Lower leg skin (tissue), 4 donors: ENCODE measurements around the gene HARS1. TPM values are rescaled to one million over a fixed set of nuclear protein-coding genes. Genes with fewer than 3 reads are reported as not detected.

ENCODE experiments used
- DNase-seq, 2 donors: peaks; one replicate each; pipeline ENCODE4 v3.0.0-alpha.2; 2019; ENCODE audit warnings: low spot score in 2 of 2
- H3K4me3 ChIP-seq: fragments of 200-600 bp; sonication (generic); 2 replicates; pipeline ENCODE4 v1.5.1; 2017; ENCODE audit warnings: mild to moderate bottlenecking, low read depth; ENCODE audit not compliant: poor library complexity, severe bottlenecking
- POLR2A ChIP-seq, 2 donors: fragments of 450-650 bp; IDR thresholded peaks; one replicate each; pipeline ENCODE4 v1.6.1; 2016 to 2017; ENCODE audit warnings: antibody characterized with exemption in 2 of 2, mild to moderate bottlenecking in 1 of 2, moderate library complexity in 1 of 2
- WGBS, 2 donors: methylation state at CpG; one replicate each; pipeline ENCODE4 v1.1.5; 2018; 5-methylcytosine and 5-hydroxymethylcytosine counted together
- intact Hi-C: fragments of 100-400 bp; cut with DNase I; formaldehyde crosslinking; loops from one replicate; pipeline ENCODE4 v1.15.0; 2023; ENCODE audit warnings: low total_unique reads
- total RNA-seq, 4 donors: library from RNA; depleted of rRNA; stranded (reverse); fragments of >200 nt; gene quantifications; one replicate each; pipeline ENCODE4 v1.1.0, GENCODE V29; 2016
- TF ChIP-seq, protein P1 (sequence below), 3 donors: fragments of 450-650 bp; IDR thresholded peaks; one replicate each; pipeline ENCODE4 v1.5.1; 2016; ENCODE audit warnings: antibody characterized with exemption in 3 of 3, mild to moderate bottlenecking in 3 of 3, moderate library complexity in 2 of 3

The HARS1 gene
- total RNA-seq, 4 donors from 2014 or later: 71.9 to 90.6 (median 80.8) TPM

DNA sequence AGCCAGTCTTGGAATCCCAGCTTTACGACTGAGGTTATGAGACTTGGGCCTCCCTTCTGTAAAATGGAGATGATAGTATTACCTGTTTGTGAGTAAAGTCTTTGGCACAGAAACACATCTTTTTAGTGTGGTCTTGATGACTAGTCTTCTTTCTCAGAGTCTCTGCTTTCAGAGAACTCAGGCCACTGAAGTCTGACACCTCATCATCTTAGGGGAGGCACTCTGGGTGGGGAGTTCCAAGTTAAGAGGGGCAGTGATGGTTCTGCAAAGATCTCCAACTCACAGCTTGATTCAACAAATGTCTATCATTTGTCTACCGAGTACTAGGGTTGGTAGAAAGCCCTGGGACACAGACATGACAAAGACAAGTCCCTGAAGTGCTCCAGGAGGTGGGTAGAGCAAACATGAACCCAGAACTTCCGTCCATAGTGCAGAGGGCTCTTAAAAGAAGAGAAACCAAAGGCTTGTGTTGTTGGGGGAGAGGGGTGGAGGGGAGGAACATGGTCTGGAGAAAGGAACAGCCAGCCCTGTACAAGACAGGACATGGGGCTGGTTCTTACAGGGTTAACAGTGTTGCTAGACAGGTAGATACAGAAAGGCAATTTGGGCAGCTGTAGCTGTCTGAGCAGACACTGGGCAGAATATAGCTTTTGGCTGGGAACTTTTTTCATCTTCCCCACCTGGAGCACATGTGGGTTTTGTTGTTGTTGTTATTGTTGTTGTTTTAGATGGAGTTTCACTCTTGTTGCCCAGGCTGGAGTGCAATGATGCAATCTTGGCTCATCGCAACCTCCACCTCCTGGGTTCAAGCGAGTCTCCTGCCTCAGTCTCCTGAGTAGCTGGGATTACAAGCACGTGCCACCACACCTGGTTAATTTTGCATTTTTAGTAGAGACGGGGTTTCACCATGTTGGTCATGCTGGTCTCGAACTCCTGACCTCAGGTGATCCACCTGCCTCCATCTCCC, 55.6 kb downstream of the HARS1 start:
- TF ChIP-seq, protein P1, sequence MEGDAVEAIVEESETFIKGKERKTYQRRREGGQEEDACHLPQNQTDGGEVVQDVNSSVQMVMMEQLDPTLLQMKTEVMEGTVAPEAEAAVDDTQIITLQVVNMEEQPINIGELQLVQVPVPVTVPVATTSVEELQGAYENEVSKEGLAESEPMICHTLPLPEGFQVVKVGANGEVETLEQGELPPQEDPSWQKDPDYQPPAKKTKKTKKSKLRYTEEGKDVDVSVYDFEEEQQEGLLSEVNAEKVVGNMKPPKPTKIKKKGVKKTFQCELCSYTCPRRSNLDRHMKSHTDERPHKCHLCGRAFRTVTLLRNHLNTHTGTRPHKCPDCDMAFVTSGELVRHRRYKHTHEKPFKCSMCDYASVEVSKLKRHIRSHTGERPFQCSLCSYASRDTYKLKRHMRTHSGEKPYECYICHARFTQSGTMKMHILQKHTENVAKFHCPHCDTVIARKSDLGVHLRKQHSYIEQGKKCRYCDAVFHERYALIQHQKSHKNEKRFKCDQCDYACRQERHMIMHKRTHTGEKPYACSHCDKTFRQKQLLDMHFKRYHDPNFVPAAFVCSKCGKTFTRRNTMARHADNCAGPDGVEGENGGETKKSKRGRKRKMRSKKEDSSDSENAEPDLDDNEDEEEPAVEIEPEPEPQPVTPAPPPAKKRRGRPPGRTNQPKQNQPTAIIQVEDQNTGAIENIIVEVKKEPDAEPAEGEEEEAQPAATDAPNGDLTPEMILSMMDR (IDR thresholded peaks at IDR 0.05): no peak
- no peak for TF ChIP-seq POLR2A (IDR thresholded peaks at IDR 0.05)
- no peak overlapping the region for H3K4me3 ChIP-seq
- intact Hi-C loops: loop anchor here (10.0 kb wide), 2 partner anchors 71 to 271 kb away; partner anchors contain the start of genes APBB3, SLC35A4 and SLC4A9
- DNase-seq: peak in 1 of 2 donors; percentile 36
- 86 to 89% methylated on average over 8 of the region's 8 CpGs for WGBS, 2 donors

DNA sequence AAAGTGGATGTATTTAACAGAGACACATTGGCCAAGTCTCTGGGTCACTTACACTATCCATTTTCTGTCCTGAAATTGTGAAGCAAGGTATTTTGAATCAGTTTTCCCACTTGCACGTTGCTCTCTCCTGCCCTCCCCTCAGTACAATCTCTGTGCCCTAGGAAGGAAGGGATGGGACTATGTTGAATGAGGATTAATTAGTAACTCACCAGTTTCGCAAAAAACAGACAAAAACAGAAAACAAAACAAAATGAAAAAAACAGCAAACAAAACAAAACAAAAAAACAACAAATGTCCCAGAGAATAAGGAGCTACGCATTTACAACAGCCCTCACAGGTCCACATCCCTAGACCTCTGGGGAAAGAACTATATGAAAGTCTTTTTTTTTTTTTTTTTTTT, 57.1 kb downstream of the HARS1 start:
- no peak for DNase-seq
- intact Hi-C loops: loop anchor here (10.0 kb wide), 2 partner anchors 69 to 269 kb away; partner anchors contain the start of genes APBB3, SLC35A4 and SLC4A9
- WGBS, 2 donors: 47 to 65% methylated on average over 3 of the region's 3 CpGs
- TF ChIP-seq, protein P1 (IDR thresholded peaks at IDR 0.05): no peak
- no peak for TF ChIP-seq POLR2A (IDR thresholded peaks at IDR 0.05)
- no peak overlapping the region for H3K4me3 ChIP-seq

GRCh38 chr5:140633501-140633900, 57.7 kb downstream of the HARS1 start:
- no peak overlapping the region for H3K4me3 ChIP-seq
- TF ChIP-seq POLR2A (IDR thresholded peaks at IDR 0.05): no peak
- TF ChIP-seq, protein P1 (IDR thresholded peaks at IDR 0.05): no peak
- DNase-seq: no peak
- WGBS, 2 donors: 85 to 88% methylated on average over 2 of the region's 2 CpGs
- intact Hi-C loops: loop anchor here (10.0 kb wide), 2 partner anchors 69 to 269 kb away; partner anchors contain the start of genes APBB3, SLC35A4 and SLC4A9

- peak within 1 kb of the TSS; percentile 23 for H3K4me3 ChIP-seq
- DNase-seq: peak; percentile 65 to 92
- no peak for TF ChIP-seq POLR2A (IDR thresholded peaks at IDR 0.05)
- TF ChIP-seq, protein P1 (IDR thresholded peaks at IDR 0.05): no peak
- 2% methylated on average over 16 of the region's 16 CpGs for WGBS, 2 donors
- intact Hi-C loops: loop anchor here (10.0 kb wide), 2 partner anchors 68 to 268 kb away; partner anchors contain the start of genes APBB3, SLC35A4 and SLC4A9
These were observed 58.1 kb downstream of the HARS1 start, which contains the start of gene CD14 for GRCh38 chr5:140633021-140633471. CD14 (minus strand) TSS chr5:140633175; CDS start chr5:140633071, 104 bp downstream.

DNA sequence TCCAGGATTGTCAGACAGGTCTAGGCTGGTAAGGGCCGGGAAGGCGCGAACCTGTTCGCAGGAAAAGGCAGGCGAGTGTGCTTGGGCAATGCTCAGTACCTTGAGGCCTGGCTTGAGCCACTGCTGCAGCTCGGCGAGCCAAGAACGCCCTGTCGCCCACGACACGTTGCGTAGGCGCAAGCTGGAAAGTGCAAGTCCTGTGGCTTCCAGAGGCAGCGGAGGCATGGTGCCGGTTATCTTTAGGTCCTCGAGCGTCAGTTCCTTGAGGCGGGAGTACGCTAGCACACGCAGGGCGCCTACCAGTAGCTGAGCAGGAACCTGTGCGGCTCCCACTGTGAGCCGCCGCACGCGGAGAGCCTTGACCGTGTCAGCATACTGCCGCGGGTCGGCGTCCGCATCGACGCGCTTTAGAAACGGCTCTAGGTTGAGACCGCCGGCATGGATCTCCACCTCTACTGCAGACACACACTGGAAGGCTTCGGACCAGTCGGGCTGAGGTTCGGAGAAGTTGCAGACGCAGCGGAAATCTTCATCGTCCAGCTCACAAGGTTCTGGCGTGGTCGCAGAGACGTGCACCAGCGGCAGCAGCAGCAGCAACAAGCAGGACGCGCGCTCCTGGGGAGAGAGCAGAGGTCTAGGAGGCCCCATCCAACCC, 58.7 kb downstream of the HARS1 start:
- TF ChIP-seq, protein P1 (IDR thresholded peaks at IDR 0.05): no peak
- no peak for TF ChIP-seq POLR2A (IDR thresholded peaks at IDR 0.05)
- H3K4me3 ChIP-seq: peak overlapping the region; percentile 23
- peak in 1 of 2 donors; percentile 89 for DNase-seq
- intact Hi-C loops: loop anchor here (10.0 kb wide), 2 partner anchors 68 to 268 kb away; partner anchors contain the start of genes APBB3, SLC35A4 and SLC4A9
- 0 to 3% methylated on average over 22 to 43 of the region's 51 CpGs for WGBS, 2 donors
